Embryonic facial prominence (tissue), 1 donor: Measurements from ENCODE around the gene THAP12.
A peak's percentile ranks its signal among the peaks of the same experiment; 100 is the strongest.
"Not testable (repeated sequence)": the region's sequence is repeated elsewhere in the genome, so short reads cannot be mapped to it uniquely, and the experiment has no call there.

ENCODE experiments used
- DNase-seq: peaks from one replicate; pipeline ENCODE4 v3.0.0-alpha.2; 2016; ENCODE audit errors: extremely low spot score

Gene THAP12, protein sequence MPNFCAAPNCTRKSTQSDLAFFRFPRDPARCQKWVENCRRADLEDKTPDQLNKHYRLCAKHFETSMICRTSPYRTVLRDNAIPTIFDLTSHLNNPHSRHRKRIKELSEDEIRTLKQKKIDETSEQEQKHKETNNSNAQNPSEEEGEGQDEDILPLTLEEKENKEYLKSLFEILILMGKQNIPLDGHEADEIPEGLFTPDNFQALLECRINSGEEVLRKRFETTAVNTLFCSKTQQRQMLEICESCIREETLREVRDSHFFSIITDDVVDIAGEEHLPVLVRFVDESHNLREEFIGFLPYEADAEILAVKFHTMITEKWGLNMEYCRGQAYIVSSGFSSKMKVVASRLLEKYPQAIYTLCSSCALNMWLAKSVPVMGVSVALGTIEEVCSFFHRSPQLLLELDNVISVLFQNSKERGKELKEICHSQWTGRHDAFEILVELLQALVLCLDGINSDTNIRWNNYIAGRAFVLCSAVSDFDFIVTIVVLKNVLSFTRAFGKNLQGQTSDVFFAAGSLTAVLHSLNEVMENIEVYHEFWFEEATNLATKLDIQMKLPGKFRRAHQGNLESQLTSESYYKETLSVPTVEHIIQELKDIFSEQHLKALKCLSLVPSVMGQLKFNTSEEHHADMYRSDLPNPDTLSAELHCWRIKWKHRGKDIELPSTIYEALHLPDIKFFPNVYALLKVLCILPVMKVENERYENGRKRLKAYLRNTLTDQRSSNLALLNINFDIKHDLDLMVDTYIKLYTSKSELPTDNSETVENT

DNA sequence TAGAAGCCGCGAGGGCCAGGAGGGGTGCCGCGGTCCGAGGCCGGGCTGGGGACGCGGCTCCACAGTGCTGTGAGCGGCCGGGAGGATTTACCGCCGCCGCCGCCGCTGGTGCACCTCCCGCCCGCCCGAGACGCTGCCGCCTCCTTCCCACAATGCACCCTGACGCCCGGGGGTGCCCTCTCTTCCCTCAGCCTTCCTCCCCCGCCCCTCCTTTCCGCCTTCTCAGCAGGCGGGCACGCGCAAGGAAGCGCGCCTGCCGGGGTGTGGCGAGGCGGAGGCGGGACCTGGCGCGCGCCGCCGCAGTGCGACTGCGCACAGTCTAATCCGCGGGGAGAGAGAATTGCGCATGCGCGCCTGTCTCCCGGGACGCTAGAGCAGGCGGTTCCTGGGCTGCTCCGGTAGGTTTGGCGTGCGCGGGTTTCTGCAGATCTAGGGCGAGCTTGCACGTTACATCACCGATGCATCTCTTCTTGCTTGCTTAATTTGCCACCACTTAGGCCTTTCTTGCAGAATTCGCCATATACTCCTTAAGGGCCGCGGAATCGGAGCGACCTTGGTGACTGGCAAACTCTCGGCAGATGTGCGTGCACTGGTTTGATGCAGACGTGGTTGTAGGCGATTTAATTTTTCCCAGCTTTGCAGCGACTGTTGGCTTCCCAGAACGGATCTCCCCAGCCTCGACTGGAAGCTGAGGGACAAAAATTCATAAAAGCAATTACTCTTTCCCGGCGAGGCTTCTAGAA is at the start of gene THAP12, which contains the start of gene GVQW3:
Gene THAP12 (minus strand): TSS at position 156 of the 743 bp plus-strand sequence. CDS start 296 bp downstream, outside the sequence.
Gene GVQW3 (plus strand): TSS at position 347 of the 743 bp plus-strand sequence. CDS start 506 bp downstream, outside the sequence.
- DNase-seq: peak; percentile 95

DNA sequence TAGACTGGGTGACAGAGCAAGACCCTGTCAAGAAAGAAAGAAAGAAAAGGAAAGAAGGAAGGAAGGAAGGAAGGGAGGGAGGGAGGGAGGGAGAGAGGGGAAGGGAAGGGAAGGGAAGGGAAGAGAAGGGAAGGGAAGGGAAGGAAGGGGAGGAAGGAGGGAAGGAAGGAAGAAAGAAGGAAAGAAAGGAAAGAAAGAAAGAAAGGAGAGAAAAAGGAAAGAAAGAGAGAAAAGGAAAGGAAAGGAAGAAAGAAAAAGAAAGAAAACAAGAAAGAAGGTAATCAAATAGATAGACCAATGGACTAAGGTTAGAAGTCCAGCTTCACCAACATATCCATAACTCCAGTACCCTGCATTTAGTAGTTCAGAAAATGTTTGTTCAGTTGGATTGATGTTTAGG is 45.7 kb upstream of the THAP12 start:
- no peak for DNase-seq

DNA sequence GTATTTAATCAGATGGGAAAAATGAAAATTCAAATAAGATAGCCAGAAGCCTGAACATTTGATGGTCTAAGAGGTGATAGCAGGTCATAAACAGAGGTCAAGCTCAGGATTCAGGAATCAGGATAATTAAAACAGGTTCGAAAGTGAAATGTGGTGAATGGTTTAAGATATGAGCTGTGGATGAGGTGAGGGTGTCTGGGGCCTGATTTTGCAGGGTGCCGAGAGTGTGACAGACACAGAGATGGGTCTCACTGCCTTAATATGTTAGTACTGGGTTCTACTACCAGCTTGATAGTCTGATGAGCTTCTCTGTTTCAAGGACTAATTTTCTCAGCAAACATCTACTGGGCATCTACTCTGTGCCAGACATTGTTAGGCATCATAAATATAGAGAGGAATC is 44.0 kb upstream of the THAP12 start:
- no peak for DNase-seq

DNA sequence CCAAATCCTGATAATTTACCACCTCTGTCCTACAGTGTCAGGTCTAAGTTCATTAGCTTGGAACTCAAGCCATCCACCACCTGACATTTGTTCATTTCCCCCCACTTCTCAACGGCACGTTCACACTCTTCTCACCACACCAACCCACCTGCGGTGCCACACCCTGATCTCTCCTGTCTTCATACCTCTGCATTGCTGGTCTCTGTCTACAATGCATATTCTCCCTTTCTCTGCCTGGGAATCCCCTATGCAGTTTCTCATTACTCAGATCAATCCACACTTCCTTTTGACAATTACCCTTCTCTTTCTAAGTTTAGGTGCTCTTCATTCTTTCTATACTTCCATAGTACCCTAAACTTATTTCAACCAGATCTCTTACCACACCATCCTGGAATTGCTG is 43.4 kb upstream of the THAP12 start:
- DNase-seq: no peak

DNA sequence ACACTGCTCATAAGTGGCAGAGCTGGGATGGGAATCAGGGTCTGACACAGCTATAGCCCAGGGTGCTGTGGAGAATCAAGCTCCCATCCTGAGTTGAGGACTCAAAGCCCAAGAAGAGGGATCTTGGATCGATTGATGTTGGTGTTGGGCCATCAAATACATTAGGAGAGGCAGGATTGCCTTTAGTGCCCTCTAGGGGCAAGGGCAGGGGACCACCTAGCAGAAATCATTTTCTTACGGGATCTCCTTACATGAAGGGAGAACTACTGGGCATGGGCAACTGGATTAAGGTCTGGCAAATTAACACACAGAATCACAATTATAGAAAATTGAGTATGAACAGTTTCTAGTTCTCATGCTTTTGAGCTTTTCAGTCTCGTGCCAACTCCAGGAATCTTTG is 39.0 kb upstream of the THAP12 start:
- no peak for DNase-seq

DNA sequence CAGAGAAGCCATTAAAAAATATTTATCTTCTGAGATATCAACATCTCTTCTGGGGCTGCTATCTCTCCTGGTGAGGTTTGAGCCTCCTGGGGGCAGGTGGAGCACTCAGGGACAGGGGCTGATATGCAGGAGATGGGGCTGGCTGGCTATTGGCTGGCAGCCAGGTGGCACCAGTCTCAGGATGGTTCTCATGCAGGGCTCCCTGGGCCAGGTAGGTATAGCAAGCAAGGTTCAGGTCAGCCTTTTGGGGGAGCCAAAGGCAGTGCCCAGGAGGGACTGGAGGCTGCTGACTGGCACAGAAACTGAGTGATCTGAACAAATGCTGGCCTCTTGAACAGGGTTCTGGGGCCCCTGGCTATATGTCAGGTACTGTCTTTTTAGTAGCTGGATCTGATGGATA is 34.1 kb upstream of the THAP12 start:
- DNase-seq: no peak

DNA sequence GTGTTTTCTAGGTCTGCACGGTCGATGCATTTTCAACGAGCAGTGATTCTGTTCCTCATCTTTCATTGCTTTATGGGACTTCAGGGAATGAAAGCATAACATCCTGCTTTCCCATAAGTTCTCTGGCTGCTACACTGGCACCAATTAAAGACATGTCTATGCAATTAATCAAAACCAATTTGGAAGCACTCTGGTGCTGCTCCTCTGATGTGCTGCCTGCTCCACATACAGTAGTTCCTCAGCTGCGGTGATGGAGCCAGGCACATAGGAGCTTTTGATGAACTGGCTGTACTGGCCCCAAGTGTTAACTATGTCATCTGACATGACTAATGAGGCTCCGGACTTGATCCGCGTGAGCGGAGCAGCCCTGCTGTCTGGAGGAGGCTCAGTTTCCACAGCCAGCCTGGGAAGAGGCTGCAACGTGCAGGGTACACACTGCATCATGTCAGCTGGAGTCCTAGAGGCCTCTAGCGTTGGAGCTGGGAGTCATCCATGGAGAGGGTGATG is 30.0 kb upstream of the THAP12 start:
- DNase-seq: no peak

DNA sequence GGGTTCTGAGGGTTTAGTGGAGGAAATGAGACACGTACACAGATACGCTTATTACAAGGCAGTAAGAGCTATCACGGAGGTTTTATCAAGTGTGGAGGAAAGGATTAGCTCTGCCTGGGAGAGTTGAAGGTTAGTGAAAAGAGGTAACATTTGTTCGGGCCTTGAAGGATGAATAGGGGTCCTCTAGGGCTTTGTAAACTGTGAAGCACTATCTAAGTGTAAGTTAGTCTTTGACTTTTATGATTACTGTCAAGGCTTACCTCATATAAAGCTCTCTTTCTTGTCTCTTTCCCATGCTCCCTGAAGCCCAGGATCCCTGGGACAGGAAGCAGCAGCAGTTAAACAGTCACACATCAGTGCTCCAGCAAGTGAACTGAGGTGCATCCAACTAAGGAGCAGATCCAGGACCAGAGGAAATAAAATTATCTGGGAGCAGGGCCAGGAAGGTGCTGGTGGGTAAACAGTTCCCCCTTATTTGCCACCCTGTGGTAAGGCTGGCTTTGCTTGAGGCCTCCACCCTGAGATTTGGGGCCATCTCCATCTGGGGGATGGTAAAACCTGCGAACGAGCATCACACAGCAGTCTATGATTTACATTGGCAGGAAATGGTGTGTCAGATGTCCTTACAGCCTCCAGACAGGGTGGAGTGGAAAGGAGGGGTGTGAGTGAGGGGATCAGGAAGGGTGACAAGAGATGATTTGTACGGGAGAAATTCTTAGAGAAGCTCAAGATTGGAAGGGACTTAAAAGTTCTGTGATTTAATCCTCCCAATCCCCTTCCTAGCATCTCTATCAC is 27.4 kb upstream of the THAP12 start:
- no peak for DNase-seq

DNA sequence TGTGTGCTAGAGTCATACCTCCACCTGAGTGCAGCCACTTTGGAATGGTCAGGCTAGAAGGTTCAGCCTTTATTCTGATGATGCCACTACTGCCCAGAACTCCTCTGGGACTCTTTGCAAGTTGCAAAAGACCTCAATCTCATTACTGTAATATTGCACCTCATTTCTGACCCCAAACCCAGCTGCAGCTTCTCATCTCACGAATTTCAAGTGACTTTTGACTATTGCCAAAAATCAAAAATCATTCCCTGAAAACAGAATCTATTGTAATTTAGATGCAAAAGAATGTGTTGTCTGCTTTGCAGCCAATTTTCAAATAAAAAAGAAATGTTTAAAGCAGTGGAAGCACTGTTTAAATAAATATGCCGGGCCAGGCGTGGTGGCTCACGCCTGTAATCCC is 25.4 kb upstream of the THAP12 start:
- no peak for DNase-seq

DNA sequence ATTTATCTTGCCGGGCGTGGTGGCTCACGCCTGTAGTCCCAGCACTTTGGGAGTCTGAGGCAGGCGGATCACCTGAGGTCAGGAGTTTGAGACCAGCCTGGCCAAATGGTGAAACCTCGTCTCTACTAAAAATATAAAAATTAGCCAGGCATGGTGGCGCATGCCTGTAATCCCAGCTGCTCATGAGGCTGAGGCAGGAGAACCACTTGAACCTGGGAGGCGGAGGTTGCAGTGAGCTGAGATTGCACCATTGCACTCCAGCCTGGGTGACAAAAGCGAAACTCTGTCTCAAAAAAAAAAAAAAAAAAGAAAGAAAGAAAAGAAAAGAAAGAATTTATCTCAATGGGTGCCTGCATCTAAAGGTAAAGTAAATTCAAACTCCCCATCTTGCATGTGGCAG is 20.6 kb upstream of the THAP12 start:
- DNase-seq: not testable (repeated sequence)

DNA sequence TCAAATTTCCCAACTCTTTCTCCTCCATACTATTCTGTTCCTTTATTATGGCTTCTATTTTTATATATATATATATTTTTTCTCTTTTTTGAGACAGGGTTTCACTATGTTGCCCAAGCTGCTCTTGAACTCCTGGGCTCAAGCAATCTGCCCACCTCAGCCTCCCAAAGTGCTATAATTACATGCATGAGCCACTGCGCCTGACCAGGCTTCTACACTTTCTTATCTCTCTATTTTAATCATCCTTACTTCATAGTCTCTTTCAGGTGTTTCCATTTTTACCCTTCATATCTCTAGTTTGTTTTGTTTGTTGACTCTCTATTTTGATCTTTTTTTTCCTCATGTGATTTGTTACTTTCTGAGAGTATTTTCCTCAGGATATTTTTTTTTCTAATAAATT is 20.0 kb upstream of the THAP12 start:
- DNase-seq: no peak

DNA sequence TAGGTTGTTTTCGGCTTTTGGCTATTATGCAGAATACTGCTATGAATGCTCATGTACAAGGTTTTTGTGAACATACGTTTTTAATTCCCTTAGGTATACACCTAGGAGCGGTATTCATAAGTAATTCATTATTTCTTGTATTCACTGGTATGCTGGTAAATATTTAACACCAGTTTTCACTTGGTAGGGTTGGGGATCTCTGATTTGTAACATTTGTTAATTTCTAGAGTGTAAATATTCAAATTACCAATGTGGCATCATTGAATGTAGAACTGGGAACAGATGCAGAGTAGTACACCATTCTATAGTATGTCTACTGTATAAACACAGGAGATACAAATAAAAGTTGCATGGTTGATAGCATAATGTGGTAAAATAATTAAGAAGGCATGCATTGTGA is 16.5 kb upstream of the THAP12 start:
- no peak for DNase-seq

DNA sequence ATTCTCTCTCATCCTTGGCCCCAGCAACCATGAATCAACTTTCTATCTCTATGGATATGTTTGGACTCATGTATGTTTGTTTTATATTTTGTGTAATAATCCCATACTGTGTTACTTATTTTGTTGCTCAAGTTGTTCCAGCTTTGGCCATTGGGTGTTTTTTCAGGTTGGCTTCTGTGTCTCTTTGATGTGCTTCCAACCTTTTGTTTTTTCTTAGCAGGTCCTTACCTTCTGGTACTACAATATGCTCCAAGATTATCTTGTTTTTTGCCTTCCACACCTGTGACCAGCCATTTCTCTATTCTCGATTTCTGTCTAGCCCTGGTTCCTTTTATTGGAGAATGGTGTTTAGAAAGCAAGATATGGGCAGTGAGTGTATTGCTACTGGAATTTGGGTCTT is 14.4 kb upstream of the THAP12 start:
- DNase-seq: no peak

DNA sequence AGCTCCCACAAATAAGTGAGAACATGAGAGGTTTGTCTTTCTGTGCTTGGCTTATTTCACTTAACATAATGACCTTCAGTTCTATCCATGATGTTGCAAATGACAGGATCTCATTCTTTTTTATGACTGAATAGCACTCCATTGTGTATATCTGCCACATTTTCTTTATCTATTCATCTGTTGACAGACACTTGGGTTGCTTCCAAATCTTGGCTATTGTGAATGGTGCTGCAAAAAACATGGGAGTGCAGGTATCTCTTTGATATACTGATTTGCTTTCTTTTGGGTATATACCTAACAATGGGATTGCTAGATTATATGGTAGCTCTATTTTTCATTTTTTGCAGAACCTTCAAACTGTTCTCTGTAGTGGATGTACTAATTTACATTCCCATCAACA is 13.5 kb upstream of the THAP12 start:
- no peak for DNase-seq

DNA sequence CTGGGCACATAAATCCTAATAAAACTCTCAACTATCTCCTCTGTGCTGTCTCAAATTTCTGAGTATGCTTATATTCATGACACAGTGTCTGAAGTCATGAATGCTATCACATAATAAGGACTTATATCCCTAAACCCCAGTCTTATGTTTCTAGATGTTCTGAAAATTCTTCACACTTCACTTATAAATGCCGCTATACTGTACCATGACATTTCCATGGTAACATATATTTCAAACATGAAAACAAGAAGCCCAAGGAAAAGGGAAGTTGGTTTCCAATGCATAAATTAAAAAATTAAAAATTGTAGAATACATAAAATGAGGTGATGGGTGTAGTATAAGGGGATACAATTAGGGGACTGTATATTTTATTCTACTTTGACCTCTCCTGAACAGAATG is 11.9 kb upstream of the THAP12 start:
- no peak for DNase-seq

DNA sequence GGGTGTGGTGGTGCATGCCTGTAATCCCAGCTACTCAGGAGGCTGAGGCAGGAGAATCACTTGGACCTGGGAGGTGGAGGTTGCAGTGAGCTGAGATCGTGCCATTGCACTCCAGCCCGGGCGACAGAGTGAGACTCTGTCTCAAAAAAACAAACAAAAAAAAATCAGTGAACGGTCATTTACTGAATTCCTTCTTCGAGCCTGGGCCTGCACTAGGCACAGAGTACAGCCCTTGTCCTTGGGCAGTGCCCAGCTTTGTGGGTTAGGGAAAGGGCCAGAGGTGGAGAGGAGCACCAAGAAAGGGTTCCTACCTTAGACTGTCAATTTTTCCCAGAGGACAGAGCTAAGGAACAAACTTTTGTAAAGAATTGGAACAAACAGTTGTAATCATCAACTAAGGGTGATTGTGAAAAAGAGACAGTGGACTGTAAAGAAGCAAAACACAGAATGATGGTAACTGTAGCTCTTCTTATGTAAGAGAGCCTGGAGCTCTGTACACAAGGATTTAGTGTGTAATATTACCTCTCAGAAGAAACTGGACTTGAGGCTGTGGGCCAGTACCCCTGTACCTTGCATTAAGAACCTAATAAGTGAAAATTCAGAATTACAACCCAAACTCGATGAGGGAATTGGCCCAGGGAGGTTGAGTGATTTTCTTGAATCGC is 11.0 kb upstream of the THAP12 start:
- DNase-seq: no peak

DNA sequence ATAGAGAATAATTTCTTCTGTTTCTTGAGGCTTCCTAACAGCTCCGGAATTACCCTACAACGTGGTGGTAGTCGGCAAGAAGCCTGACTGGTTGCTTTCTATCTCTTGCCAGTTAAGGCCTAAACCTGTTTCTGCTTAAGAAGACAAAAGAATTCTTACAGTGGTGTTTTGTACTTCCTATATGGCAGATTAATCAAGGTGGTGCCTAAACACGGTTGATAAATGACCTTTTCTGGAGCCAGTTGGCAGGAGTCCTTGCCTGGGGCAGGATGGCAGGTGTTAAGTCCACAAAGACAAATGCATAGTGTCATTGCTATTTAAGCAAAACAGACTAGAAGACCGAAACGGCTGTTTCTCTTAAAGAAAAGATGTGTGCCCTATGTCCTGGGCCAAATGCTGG is 10.1 kb upstream of the THAP12 start:
- no peak for DNase-seq

DNA sequence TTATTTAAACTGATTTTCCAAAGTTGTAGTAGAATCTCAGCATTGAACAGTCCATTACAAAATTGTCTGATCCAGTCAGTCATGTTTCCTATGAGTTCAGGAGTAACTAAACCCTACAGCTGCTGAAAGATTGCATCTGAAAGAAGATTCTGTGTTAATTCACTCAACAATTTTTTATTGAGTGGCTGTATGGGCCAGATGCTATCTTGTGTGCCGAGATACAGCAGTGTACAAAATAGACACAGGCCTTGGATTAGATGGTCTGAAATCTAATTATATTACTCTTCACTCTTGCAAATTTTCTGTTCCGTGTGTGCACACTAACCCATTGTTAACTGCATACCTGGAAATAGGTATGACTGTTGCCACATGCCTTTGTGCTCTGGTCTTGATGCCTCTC is 7.5 kb upstream of the THAP12 start:
- DNase-seq: no peak

DNA sequence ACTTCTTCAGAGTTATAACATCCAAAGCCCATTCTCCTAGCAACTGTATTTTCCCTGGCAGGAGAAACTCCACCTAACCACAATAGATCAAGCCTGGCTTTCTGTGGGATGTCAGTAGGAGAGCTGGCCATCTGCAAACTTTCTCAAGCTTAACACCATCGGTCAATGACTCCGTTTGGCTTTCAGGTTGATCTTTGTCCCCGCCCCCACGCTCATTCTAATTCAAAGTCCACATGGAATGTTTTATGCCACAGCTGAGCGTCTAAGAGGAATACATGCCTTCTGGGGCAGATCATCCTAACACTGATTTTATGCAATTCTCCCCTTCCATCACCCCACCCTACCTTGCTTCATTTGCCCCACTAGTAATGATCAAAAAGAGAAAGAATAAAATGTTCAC is 5.0 kb upstream of the THAP12 start:
- DNase-seq: no peak

DNA sequence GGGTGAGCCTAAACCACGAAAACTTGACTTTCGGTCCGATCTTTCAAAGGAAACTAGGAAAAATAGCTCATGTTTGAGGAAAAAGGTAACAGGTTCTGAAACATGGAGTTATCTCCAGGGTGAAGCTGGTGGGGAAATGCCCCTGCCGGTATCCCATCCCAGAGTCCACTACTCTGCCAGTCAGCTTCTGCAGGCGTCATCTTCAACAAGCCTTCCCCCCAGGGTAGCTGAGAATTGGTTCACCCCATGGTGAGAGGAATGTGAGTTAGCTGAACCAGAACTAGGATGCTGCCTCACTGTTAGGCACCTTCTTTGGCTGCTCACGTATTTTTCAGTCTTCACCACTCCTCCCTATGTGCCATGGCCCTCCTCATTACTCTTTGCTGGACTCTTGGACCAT is 1.3 kb upstream of the THAP12 start:
- DNase-seq: no peak
